ENCODE measurements around the gene ANKRD9. TPM values are rescaled to one million over a fixed set of nuclear protein-coding genes. Genes with fewer than 3 reads are reported as not detected.

ANKRD9 gene
- total and polyA plus RNA-seq, 9 of the 15 experiments (the other 6 are each of a cell fraction or from before 2014, with no cell fraction given), result 0.04 to 32.9 (median 5.3) TPM

- no peak for TF ChIP-seq UBTF (IDR thresholded peaks at IDR 0.05; ENCODE audit: borderline replicate concordance in 1 of 2, low read depth in 2 of 2, low read length in 2 of 2)
- no peak for TF ChIP-seq KDM1A (IDR thresholded peaks at IDR 0.05)
- peak; percentile 51; the same call in 1 of the 2 replicates for TF ChIP-seq EP400 (IDR thresholded peaks at IDR 0.05)
- TF ChIP-seq NR0B1 (IDR thresholded peaks at IDR 0.05; ENCODE audit: partially characterized antibody), result no peak
- TF ChIP-seq ZNF75A (CRISPR knock-in tag; IDR thresholded peaks at IDR 0.05), result no peak
- 0 out of 2 replicates have a peak, but pooled peaks have one; percentile 58 for TF ChIP-seq AFF4 (CRISPR knock-in tag; IDR thresholded peaks at IDR 0.05)
- TF ChIP-seq TCF7L2 (IDR thresholded peaks at IDR 0.05; ENCODE audit: low read depth, low read length), result no peak
- TF ChIP-seq, protein P1, sequence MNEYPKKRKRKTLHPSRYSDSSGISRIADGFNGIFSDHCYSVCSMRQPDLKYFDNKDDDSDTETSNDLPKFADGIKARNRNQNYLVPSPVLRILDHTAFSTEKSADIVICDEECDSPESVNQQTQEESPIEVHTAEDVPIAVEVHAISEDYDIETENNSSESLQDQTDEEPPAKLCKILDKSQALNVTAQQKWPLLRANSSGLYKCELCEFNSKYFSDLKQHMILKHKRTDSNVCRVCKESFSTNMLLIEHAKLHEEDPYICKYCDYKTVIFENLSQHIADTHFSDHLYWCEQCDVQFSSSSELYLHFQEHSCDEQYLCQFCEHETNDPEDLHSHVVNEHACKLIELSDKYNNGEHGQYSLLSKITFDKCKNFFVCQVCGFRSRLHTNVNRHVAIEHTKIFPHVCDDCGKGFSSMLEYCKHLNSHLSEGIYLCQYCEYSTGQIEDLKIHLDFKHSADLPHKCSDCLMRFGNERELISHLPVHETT (CRISPR knock-in tag; conservative IDR thresholded peaks at IDR 0.05 in 1 of 2, IDR thresholded peaks at IDR 0.05 in 1 of 2), result peak in 1 of 2 experiments; percentile 88; a peak in 2 of 4 replicates
- no peak; the same call in 1 of the 2 replicates for TF ChIP-seq CEBPG (CRISPR knock-in tag; IDR thresholded peaks at IDR 0.05)
- peak in 1 of 2 experiments; percentile 18; a peak in 1 of 4 replicates for TF ChIP-seq CEBPG (tag; conservative IDR thresholded peaks at IDR 0.05 in 1 of 2, IDR thresholded peaks at IDR 0.05 in 1 of 2)
- TF ChIP-seq NFE2 (IDR thresholded peaks at IDR 0.05; ENCODE audit: low read depth), result no peak
- TF ChIP-seq, protein P2, sequence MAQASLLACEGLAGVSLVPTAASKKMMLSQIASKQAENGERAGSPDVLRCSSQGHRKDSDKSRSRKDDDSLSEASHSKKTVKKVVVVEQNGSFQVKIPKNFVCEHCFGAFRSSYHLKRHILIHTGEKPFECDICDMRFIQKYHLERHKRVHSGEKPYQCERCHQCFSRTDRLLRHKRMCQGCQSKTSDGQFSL (CRISPR knock-in tag; IDR thresholded peaks at IDR 0.05), result peak; percentile 7; the same call in 1 of the 2 replicates
- TF ChIP-seq, protein P2 (tag; IDR thresholded peaks at IDR 0.05), result no peak
- no peak for TF ChIP-seq ATF1 (CRISPR knock-in tag; IDR thresholded peaks at IDR 0.05)
- peak; percentile 81 for TF ChIP-seq ATF1 (tag; IDR thresholded peaks at IDR 0.05)
- peak; percentile 68 for TF ChIP-seq SAFB (IDR thresholded peaks at IDR 0.05; ENCODE audit: borderline replicate concordance, low read depth, low read length)
Observed at GRCh38 chr14:102508774-102509745, 516 bp downstream of the ANKRD9 start (continued).
